SK-N-SH (cell line): ENCODE results near the gene RSKR. TPM values are rescaled to one million over a fixed set of nuclear protein-coding genes. Genes with fewer than 3 reads are reported as not detected.

Source experiments
- CTCF ChIA-PET: fragments of 300-600, 350-600 bp; formaldehyde crosslinking; extraction: SDS; loops from one replicate; lab custom pipeline; 2021; lab: Yijun Ruan, JAX
- POLR2A ChIA-PET: fragments of 350-600 bp; sonication (Branson Sonifier 250); formaldehyde crosslinking; extraction: SDS; loops from one replicate; lab custom pipeline; 2020; ENCODE audit warnings: antibody characterized with exemption, inconsistent platforms; lab: Yijun Ruan, JAX
- DNase-seq: peaks from one replicate; pipeline ENCODE4 v3.0.0; 2012
- H2AFZ ChIP-seq: fragments of 200-600 bp; sonication (generic); 2 replicates; pipeline ENCODE4 v1.8.1; 2016; ENCODE audit warnings: antibody characterized with exemption, mild to moderate bottlenecking, low read depth
- H3F3A ChIP-seq: fragments of 200-600 bp; sonication (generic); replicated peaks from 2 replicates; pipeline ENCODE3; 2016; ENCODE audit warnings: antibody characterized with exemption, mild to moderate bottlenecking; ENCODE audit not compliant: insufficient read depth
- H3K27ac ChIP-seq, 2 experiments: fragments of 200-500 bp in 1 of 2; fragments of 200-600 bp in 1 of 2; sonication (Bioruptor generic) in 1 of 2; sonication (generic), shearing (Covaris generic) in 1 of 2; 2 replicates each; pipeline versions ENCODE4 v1.5.1 to v1.6.1; 2014 to 2016; ENCODE audit warnings: low read depth in 2 of 2, inconsistent platforms in 1 of 2, low read length in 1 of 2, mild to moderate bottlenecking in 1 of 2, mixed read lengths in 1 of 2
- H3K27me3 ChIP-seq: fragments of 200-600 bp; sonication (generic), shearing (Covaris generic); 2 replicates; pipeline ENCODE4 v1.6.1; 2016; ENCODE audit warnings: mixed run types; ENCODE audit not compliant: insufficient read depth
- H3K36me3 ChIP-seq, 2 experiments: fragments of 200-500 bp in 1 of 2; fragments of 200-600 bp in 1 of 2; sonication (Bioruptor generic) in 1 of 2; sonication (generic) in 1 of 2; replicated peaks in 1 of 2; 2 replicates each; pipeline versions ENCODE3 to v1.5.1; 2014 to 2016; ENCODE audit warnings: low read length in 1 of 2, mild to moderate bottlenecking in 1 of 2; ENCODE audit not compliant: insufficient read depth in 2 of 2, control insufficient read depth in 1 of 2
- H3K4me1 ChIP-seq, 2 experiments: fragments of 200-500 bp in 1 of 2; fragments of 200-600 bp in 1 of 2; sonication (Bioruptor generic) in 1 of 2; sonication (generic), shearing (Covaris generic) in 1 of 2; 2 replicates each; pipeline versions ENCODE4 v1.5.1 to v1.6.1; 2014 to 2016; ENCODE audit warnings: low read depth in 1 of 2, low read length in 1 of 2, mixed run types in 1 of 2; ENCODE audit not compliant: insufficient read depth in 2 of 2, control insufficient read depth in 1 of 2
- H3K4me2 ChIP-seq: fragments of 200-600 bp; sonication (generic), shearing (Covaris generic); 2 replicates; pipeline ENCODE4 v1.6.1; 2017; ENCODE audit warnings: mixed run types
- H3K4me3 ChIP-seq, 2 experiments: fragments of 200-500 bp in 1 of 2; fragments of 200-600 bp in 1 of 2; sonication (Bioruptor generic) in 1 of 2; sonication (generic), shearing (Covaris generic) in 1 of 2; 2 replicates each; pipeline versions ENCODE4 v1.5.1 to v1.8.1; 2014 to 2016; ENCODE audit warnings: low read depth in 2 of 2, inconsistent platforms in 1 of 2, low read length in 1 of 2, mild to moderate bottlenecking in 1 of 2, mixed read lengths in 1 of 2, moderate library complexity in 1 of 2
- H3K79me2 ChIP-seq: fragments of 200-600 bp; sonication (generic); 2 replicates; pipeline ENCODE4 v1.8.1; 2017; ENCODE audit warnings: mild to moderate bottlenecking; ENCODE audit not compliant: insufficient read depth
- H3K9ac ChIP-seq: fragments of 200-600 bp; sonication (generic); 2 replicates; pipeline ENCODE4 v1.6.1; 2017; ENCODE audit warnings: mixed run types
- H3K9me2 ChIP-seq: fragments of 200-600 bp; sonication (generic); 2 replicates; pipeline ENCODE4 v1.6.1; 2017; ENCODE audit warnings: mixed run types
- H3K9me3 ChIP-seq: fragments of 200-600 bp; sonication (generic); 2 replicates; pipeline ENCODE4 v1.6.1; 2017; ENCODE audit warnings: mixed run types, mild to moderate bottlenecking, moderate library complexity
- H4K20me1 ChIP-seq: fragments of 200-600 bp; sonication (generic); 2 replicates; pipeline ENCODE4 v1.6.1; 2017; ENCODE audit warnings: mild to moderate bottlenecking, mixed run types; ENCODE audit not compliant: insufficient read depth
- EZH2phosphoT487 ChIP-seq: fragments of 200-600 bp; sonication (generic); IDR thresholded peaks from 2 replicates; pipeline ENCODE4 v1.6.1; 2017; ENCODE audit warnings: low read depth, mixed run types, mild to moderate bottlenecking, antibody characterized with exemption, moderate library complexity, borderline replicate concordance
- GABPA ChIP-seq: IDR thresholded peaks from 2 replicates; pipeline ENCODE4 v1.4.0; 2012; ENCODE audit warnings: low read depth, mild to moderate bottlenecking
- MXI1 ChIP-seq: IDR thresholded peaks from 2 replicates; pipeline ENCODE4 v1.6.1; 2012; ENCODE audit warnings: mild to moderate bottlenecking, low read depth, low read length, improper control_type of control experiment
- NRF1 ChIP-seq: IDR thresholded peaks from 2 replicates; pipeline ENCODE4 v1.6.1; 2012; ENCODE audit warnings: low read depth, mild to moderate bottlenecking, low read length
- POLR2AphosphoS5 ChIP-seq: IDR thresholded peaks from 2 replicates; pipeline ENCODE4 v1.6.1; 2012; ENCODE audit warnings: low read depth, low read length
- RAD21 ChIP-seq: IDR thresholded peaks from 2 replicates; pipeline ENCODE4 v1.6.1; 2012; ENCODE audit warnings: mild to moderate bottlenecking, low read length
- RFX5 ChIP-seq: IDR thresholded peaks from 2 replicates; pipeline ENCODE4 v1.6.1; 2012; ENCODE audit warnings: mild to moderate bottlenecking, improper control_type of control experiment, low read length
- RXRA ChIP-seq: IDR thresholded peaks from 2 replicates; pipeline ENCODE4 v1.4.0; 2012; ENCODE audit warnings: low read depth, mild to moderate bottlenecking, borderline replicate concordance
- SIN3A ChIP-seq: IDR thresholded peaks from 2 replicates; pipeline ENCODE4 v1.6.1; 2012; ENCODE audit warnings: low read depth, mild to moderate bottlenecking, low read length, moderate library complexity, borderline replicate concordance
- SMC3 ChIP-seq: IDR thresholded peaks from 2 replicates; pipeline ENCODE4 v1.6.1; 2012; ENCODE audit warnings: low read depth, low read length, improper control_type of control experiment
- TAF1 ChIP-seq: IDR thresholded peaks from 2 replicates; pipeline ENCODE4 v1.6.1; 2012; ENCODE audit warnings: low read depth, mild to moderate bottlenecking, low read length, moderate library complexity, borderline replicate concordance
- YY1 ChIP-seq: IDR thresholded peaks from 2 replicates; pipeline ENCODE4 v1.4.0; 2012; ENCODE audit warnings: low read depth, mild to moderate bottlenecking
- WGBS: methylation state at CpG from one replicate; pipeline ENCODE4 v1.1.6; 2017; ENCODE audit warnings: low lambda C conversion rate; 5-methylcytosine and 5-hydroxymethylcytosine counted together
- polyA plus RNA-seq, 3 experiments: library from polyadenylated mRNA; depleted of rRNA; stranded (reverse); fragments of >200 nt; gene quantifications; 2 replicates each; pipeline ENCODE4 v1.2.3, GENCODE V29; 2012
- TF ChIP-seq, protein P1 (sequence below): IDR thresholded peaks from 2 replicates; pipeline ENCODE4 v1.4.0; 2012; ENCODE audit warnings: low read depth
- TF ChIP-seq, protein P2 (sequence below): IDR thresholded peaks from 2 replicates; pipeline ENCODE4 v1.4.0; 2012; ENCODE audit warnings: low read depth, borderline replicate concordance

RSKR gene
- polyA plus RNA-seq, 1 of the 3 experiments (the other 2 are of a cell fraction), result 7.9 TPM

DNA sequence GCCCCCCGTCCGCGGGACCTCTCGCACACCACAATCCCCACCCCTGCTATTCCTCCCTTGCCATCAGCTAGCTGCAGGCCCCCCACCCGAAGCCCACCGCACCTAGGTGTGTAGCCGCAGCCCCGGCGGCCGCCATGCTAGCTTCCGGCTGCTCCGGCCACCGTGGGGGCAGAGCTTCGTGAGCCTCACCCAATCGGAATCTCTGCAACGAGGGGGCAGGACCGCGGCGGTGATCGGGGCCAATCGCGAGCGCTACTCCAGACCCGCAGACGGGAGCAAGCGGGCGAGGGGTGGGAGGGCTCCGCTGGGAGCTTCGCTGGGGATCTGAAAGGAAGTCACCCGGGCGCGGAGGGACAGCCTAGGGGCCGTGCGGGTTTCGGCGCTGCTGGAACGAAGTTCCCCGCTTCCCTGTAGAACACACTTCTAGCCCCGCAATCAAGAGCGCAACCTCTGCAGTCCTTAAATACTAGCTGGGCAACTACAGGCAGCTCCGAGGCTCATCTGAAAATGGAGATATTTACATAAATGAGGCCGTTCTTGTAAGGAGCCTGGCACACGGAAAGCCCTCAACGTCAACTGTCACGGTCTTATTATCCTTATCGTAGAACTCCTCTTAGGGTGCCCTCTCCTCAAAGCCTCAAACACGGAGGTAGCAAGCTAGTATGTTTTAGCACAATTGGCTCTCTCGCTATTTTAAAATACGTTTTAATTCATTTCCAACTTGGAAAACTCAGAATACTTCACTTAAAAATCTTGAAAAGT is 42.4 kb downstream of the RSKR start, which contains the start of gene PIGS:
Gene PIGS, minus strand, starts transcription at position 164 of the 762 bp plus-strand sequence. Its CDS starts 28 bp downstream, at position 136.
- peak; percentile 98 for DNase-seq
- Histone ChIP-seq H3K79me2 (peaks cover 39% of the 10 kb centered on the region), H3K4me3 (peak within 1 kb of the TSS; percentile 82 to 95), H2AFZ (peak within 1 kb of the TSS; percentile 77), H4K20me1 (no peaks in the 10 kb centered on the region), H3K9me3 (no peaks in the 10 kb centered on the region), H3K4me2 (peak within 1 kb of the TSS; percentile 77), H3F3A (no peaks in the 10 kb centered on the region), H3K9me2 (no peaks in the 10 kb centered on the region), H3K36me3 (peaks cover 4 to 6% of the 10 kb centered on the region in 2 experiments), H3K4me1 (peaks cover 4 to 32% of the 10 kb centered on the region in 2 experiments; a peak in 3 of 4 replicates), H3K27ac (peak within 1 kb of the TSS; percentile 29 to 81; a peak in 3 of 4 replicates), H3K9ac (peak within 1 kb of the TSS; percentile 66), H3K27me3 (no peaks in the 10 kb centered on the region)
- CTCF ChIA-PET, result interaction anchor here (0.7 to 3.1 kb wide), 12 partner anchors 9 to 155 kb away, joined by 3 to 13 read pairs (median 4); partner anchors contain the start of genes RSKR, SDF2 and SUPT6H
- POLR2A ChIA-PET, result interaction anchor here (0.6 to 0.9 kb wide), 2 partner anchors 17 to 28 kb away, joined by 3 read pairs; no protein-coding TSS in a partner anchor
- WGBS, result 2% methylated on average over 46 of the region's 49 CpGs
- TF ChIP-seq RFX5 (peak; percentile 64), MXI1 (peak; percentile 47), SMC3 (no peak), SIN3A (peak; percentile 35; the same call in 1 of the 2 replicates), GABPA (peak; percentile 73), RAD21 (no peak), TAF1 (peak; percentile 74), EZH2phosphoT487 (no peak), POLR2AphosphoS5 (peak; percentile 52; the same call in 1 of the 2 replicates), YY1 (peak; percentile 89), NRF1 (peak; percentile 11; the same call in 1 of the 2 replicates)
- TF ChIP-seq, protein P1, sequence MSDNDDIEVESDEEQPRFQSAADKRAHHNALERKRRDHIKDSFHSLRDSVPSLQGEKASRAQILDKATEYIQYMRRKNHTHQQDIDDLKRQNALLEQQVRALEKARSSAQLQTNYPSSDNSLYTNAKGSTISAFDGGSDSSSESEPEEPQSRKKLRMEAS, result peak; percentile 46
- TF ChIP-seq, protein P2, sequence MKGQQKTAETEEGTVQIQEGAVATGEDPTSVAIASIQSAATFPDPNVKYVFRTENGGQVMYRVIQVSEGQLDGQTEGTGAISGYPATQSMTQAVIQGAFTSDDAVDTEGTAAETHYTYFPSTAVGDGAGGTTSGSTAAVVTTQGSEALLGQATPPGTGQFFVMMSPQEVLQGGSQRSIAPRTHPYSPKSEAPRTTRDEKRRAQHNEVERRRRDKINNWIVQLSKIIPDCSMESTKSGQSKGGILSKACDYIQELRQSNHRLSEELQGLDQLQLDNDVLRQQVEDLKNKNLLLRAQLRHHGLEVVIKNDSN, result peak; percentile 14; the same call in 1 of the 2 replicates

DNA sequence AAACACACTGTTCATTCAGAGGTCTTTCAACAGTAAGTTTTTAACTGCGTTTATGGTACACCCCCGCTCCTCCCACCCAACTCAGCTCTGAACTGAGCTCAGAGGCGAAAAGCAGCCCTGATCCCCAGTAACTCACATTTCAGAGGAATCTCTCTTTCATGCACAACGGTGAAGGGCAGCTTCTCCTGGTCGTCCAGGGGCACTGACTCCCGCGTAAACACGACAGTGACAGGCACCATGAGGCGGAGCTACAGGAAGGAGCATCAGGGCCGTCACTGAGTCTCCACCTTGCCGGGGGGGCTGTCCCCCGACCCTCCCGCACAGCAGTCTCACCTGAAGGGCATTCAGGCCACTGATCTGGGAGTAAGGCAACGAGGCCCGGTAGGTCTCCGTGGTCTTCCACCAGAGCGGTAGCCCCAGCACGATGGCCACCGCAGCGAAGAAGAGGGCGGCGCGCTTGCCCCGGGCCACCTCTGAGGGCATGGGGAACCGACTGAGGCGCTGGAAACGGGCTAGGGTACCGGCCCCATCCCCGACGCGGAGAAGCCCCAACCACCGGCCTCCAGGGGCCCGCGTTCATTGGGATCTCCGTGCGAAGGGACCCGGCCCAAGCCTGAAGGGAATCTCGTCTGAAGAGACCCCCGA is 43.1 kb downstream of the RSKR start:
- Histone ChIP-seq H4K20me1 (no peaks in the 10 kb centered on the region), H3K27ac (peak overlapping the region; percentile 12 to 72; a peak in 3 of 4 replicates), H2AFZ (peak overlapping the region; percentile 71), H3K36me3 (peaks cover 4 to 6% of the 10 kb centered on the region in 2 experiments), H3K4me3 (peak overlapping the region; percentile 82 to 95), H3F3A (no peaks in the 10 kb centered on the region), H3K27me3 (no peaks in the 10 kb centered on the region), H3K9ac (peak overlapping the region; percentile 66), H3K79me2 (peaks cover 40% of the 10 kb centered on the region), H3K9me2 (no peaks in the 10 kb centered on the region), H3K4me1 (peaks cover 4 to 29% of the 10 kb centered on the region in 2 experiments; a peak in 3 of 4 replicates), H3K9me3 (no peaks in the 10 kb centered on the region), H3K4me2 (peak overlapping the region; percentile 77)
- WGBS, result 3% methylated on average over 14 of the region's 39 CpGs
- ChIA-PET POLR2A (interaction anchor here (0.6 kb wide), 1 partner anchor 18 kb away, joined by 3 read pairs; no protein-coding TSS in a partner anchor), CTCF (interaction anchor here (1.0 to 3.1 kb wide), 10 partner anchors 8 to 156 kb away, joined by 3 to 13 read pairs (median 4); partner anchors contain the start of genes RSKR and SDF2)
- DNase-seq, result peak; percentile 67
- TF ChIP-seq RXRA (no peak), POLR2AphosphoS5 (no peak), SIN3A (peak; percentile 78; the same call in 1 of the 2 replicates), MXI1 (peak; percentile 93)
